ENCODE results near the gene SLC7A6. TPM values are rescaled to one million over a fixed set of nuclear protein-coding genes. Genes with fewer than 3 reads are reported as not detected.

SLC7A6 gene
- total RNA-seq, 1 experiment from 2014 or later = 28.5 TPM

- intact Hi-C loops (cut with micrococcal nuclease) = no loop called here
- Histone ChIP-seq H3K4me2 (ENCODE audit: low read length) (no peak overlapping the region), H3K9me3 (ENCODE audit: control insufficient read depth in 1 of 2, insufficient read depth in 1 of 2, low read depth in 1 of 2, low read length in 2 of 2) (no peaks in the 10 kb centered on the region), H2AFZ (ENCODE audit: low read depth, low read length, poor library complexity, severe bottlenecking) (no peak overlapping the region), H3K9ac (ENCODE audit: low read length) (no peak overlapping the region), H3K27ac (ENCODE audit: low read depth, low read length) (no peak overlapping the region), H3K4me1 (ENCODE audit: control insufficient read depth in 1 of 2, insufficient read depth in 2 of 2, low read length in 2 of 2) (peaks cover 0 to 7% of the 10 kb centered on the region in 2 experiments; a peak in 1 of 4 replicates), H3K27me3 (ENCODE audit: insufficient read depth, low read length) (no peaks in the 10 kb centered on the region), H4K20me1 (ENCODE audit: insufficient read depth) (no peaks in the 10 kb centered on the region), H3K9me2 (ENCODE audit: insufficient read depth) (no peaks in the 10 kb centered on the region), H3K36me3 (ENCODE audit: control insufficient read depth in 1 of 2, insufficient read depth in 2 of 2, low read length in 2 of 2) (peaks cover 0 to 31% of the 10 kb centered on the region in 2 experiments; a peak in 2 of 4 replicates), H3K79me2 (ENCODE audit: insufficient read depth, low read length) (peaks cover 68% of the 10 kb centered on the region), H3K4me3 (replicated peaks in 1 of 2; ENCODE audit: low read depth in 1 of 2, low read length in 2 of 2) (no peak overlapping the region)
- no TSS peak for BruUV-seq (replicated peaks)
- ChIA-PET RAD21 (ENCODE audit: low non-redundant PET in 1 of 2, low total read pairs in 2 of 2, uncharacterized antibody in 2 of 2, unreplicated experiment in 2 of 2) (interaction anchor here in 1 of 2 experiments (1.1 kb wide), 1 partner anchor 9 kb away, joined by 3 read pairs; no protein-coding TSS in a partner anchor), POLR2A (no interaction called here), CTCF (no interaction called here)
- no peak for ATAC-seq
- no peak for DNase-seq (ENCODE audit: low read depth, low spot score)
- no peak for TF ChIP-seq ELF1 (IDR thresholded peaks at IDR 0.05; ENCODE audit: borderline replicate concordance, low read depth)
- TF ChIP-seq MAX (IDR thresholded peaks at IDR 0.05) = no peak
- no peak for TF ChIP-seq EGR1 (IDR thresholded peaks at IDR 0.05; ENCODE audit: low read depth)
- TF ChIP-seq CEBPB (IDR thresholded peaks at IDR 0.05; ENCODE audit: low read depth) = no peak
- TF ChIP-seq TCF7L2 (IDR thresholded peaks at IDR 0.05; ENCODE audit: borderline replicate concordance, extremely low read depth, insufficient read depth, insufficient read length) = no peak
- no peak for TF ChIP-seq SP1 (IDR thresholded peaks at IDR 0.05; ENCODE audit: low read depth)
- TF ChIP-seq EZH2 (IDR thresholded peaks at IDR 0.05) = no peak
- no peak for TF ChIP-seq ATF3 (IDR thresholded peaks at IDR 0.05)
- no peak for TF ChIP-seq SIN3A (IDR thresholded peaks at IDR 0.05; ENCODE audit: low read depth)
- TF ChIP-seq REST (IDR thresholded peaks at IDR 0.05; ENCODE audit: low read depth) = no peak
- TF ChIP-seq ZFX (IDR thresholded peaks at IDR 0.05) = no peak
- TF ChIP-seq FOSL1 (IDR thresholded peaks at IDR 0.05; ENCODE audit: low read depth) = no peak
- no peak for TF ChIP-seq ZNF274 (IDR thresholded peaks at IDR 0.05; ENCODE audit: low read depth, low read length)
- TF ChIP-seq RAD21 (IDR thresholded peaks at IDR 0.05; ENCODE audit: low read depth) = no peak
- no peak for TF ChIP-seq JUND (IDR thresholded peaks at IDR 0.05)
- TF ChIP-seq POLR2AphosphoS5 (IDR thresholded peaks at IDR 0.05; ENCODE audit: low read depth, low read length) = no peak
- TF ChIP-seq YY1 (IDR thresholded peaks at IDR 0.05; ENCODE audit: extremely low read depth, insufficient replicate concordance, low read depth, low read length) = no peak
- TF ChIP-seq ZBTB33 (IDR thresholded peaks at IDR 0.05; ENCODE audit: extremely low read depth, insufficient replicate concordance, low read length) = no peak
- TF ChIP-seq SRF (IDR thresholded peaks at IDR 0.05; ENCODE audit: low read depth) = no peak
Measured at GRCh38 chr16:68283346-68283745, 19.0 kb downstream of the SLC7A6 start.

Data from HCT116 (cell line).